ENCODE measurements around the gene SYCE1.

Gene SYCE1

GRCh38 chr10:133515471-133515870 lies 49.9 kb downstream of the SYCE1 start:
- Histone ChIP-seq H4K20me1 (ENCODE audit: insufficient read depth) (no peaks in the 10 kb centered on the region), H2AFZ (ENCODE audit: low read depth) (no peak overlapping the region), H3K79me2 (ENCODE audit: insufficient read depth, low read depth) (no peaks in the 10 kb centered on the region), H3K27me3 (ENCODE audit: insufficient read depth, low read depth) (no peaks in the 10 kb centered on the region; the same call in 1 of the 2 replicates), H3K4me1 (ENCODE audit: low read depth, poor library complexity, severe bottlenecking) (no peaks in the 10 kb centered on the region), H3K9ac (no peak overlapping the region), H3K27ac (no peak overlapping the region), H3K4me3 (IDR thresholded peaks at IDR 0.05; ENCODE audit: insufficient read depth, low read depth, low read length) (no peak overlapping the region), H3K36me3 (ENCODE audit: insufficient read depth) (no peaks in the 10 kb centered on the region), H3K4me2 (no peak overlapping the region)
- no peak for TF ChIP-seq CTCF (conservative IDR thresholded peaks at IDR 0.05; ENCODE audit: low read depth, low read length)

GRCh38 chr10:133511907-133512528 lies 53.4 kb downstream of the SYCE1 start:
- no peaks in the 10 kb centered on the region for H3K36me3 ChIP-seq (ENCODE audit: insufficient read depth)
- H3K4me2 ChIP-seq: no peak overlapping the region
- no peaks in the 10 kb centered on the region; the same call in 1 of the 2 replicates for H3K27me3 ChIP-seq (ENCODE audit: insufficient read depth, low read depth)
- H4K20me1 ChIP-seq (ENCODE audit: insufficient read depth): no peaks in the 10 kb centered on the region
- H3K27ac ChIP-seq: no peak overlapping the region
- no peak overlapping the region for H3K4me3 ChIP-seq (IDR thresholded peaks at IDR 0.05; ENCODE audit: insufficient read depth, low read depth, low read length)
- TF ChIP-seq CTCF (conservative IDR thresholded peaks at IDR 0.05; ENCODE audit: low read depth, low read length): no peak
- H3K9ac ChIP-seq: no peak overlapping the region
- no peak overlapping the region for H2AFZ ChIP-seq (ENCODE audit: low read depth)
- no peaks in the 10 kb centered on the region for H3K4me1 ChIP-seq (ENCODE audit: low read depth, poor library complexity, severe bottlenecking)
- H3K79me2 ChIP-seq (ENCODE audit: insufficient read depth, low read depth): no peaks in the 10 kb centered on the region

GRCh38 chr10:133511408-133511807 lies 54.0 kb downstream of the SYCE1 start:
- Histone ChIP-seq H3K79me2 (ENCODE audit: insufficient read depth, low read depth) (no peaks in the 10 kb centered on the region), H2AFZ (ENCODE audit: low read depth) (no peak overlapping the region), H3K4me3 (IDR thresholded peaks at IDR 0.05; ENCODE audit: insufficient read depth, low read depth, low read length) (no peak overlapping the region), H3K36me3 (ENCODE audit: insufficient read depth) (no peaks in the 10 kb centered on the region), H3K4me1 (ENCODE audit: low read depth, poor library complexity, severe bottlenecking) (no peaks in the 10 kb centered on the region), H3K27ac (no peak overlapping the region), H3K27me3 (ENCODE audit: insufficient read depth, low read depth) (no peaks in the 10 kb centered on the region; the same call in 1 of the 2 replicates), H3K9ac (no peak overlapping the region), H4K20me1 (ENCODE audit: insufficient read depth) (no peaks in the 10 kb centered on the region), H3K4me2 (no peak overlapping the region)
- no peak for TF ChIP-seq CTCF (conservative IDR thresholded peaks at IDR 0.05; ENCODE audit: low read depth, low read length)

- Histone ChIP-seq H3K27me3 (ENCODE audit: insufficient read depth, low read depth) (no peaks in the 10 kb centered on the region; the same call in 1 of the 2 replicates), H3K9ac (no peak overlapping the region), H3K27ac (no peak overlapping the region), H3K4me1 (ENCODE audit: low read depth, poor library complexity, severe bottlenecking) (no peaks in the 10 kb centered on the region), H3K36me3 (ENCODE audit: insufficient read depth) (no peaks in the 10 kb centered on the region), H3K4me3 (IDR thresholded peaks at IDR 0.05; ENCODE audit: insufficient read depth, low read depth, low read length) (no peak overlapping the region), H3K4me2 (no peak overlapping the region), H4K20me1 (ENCODE audit: insufficient read depth) (no peaks in the 10 kb centered on the region), H3K79me2 (ENCODE audit: insufficient read depth, low read depth) (no peaks in the 10 kb centered on the region), H2AFZ (ENCODE audit: low read depth) (no peak overlapping the region)
- TF ChIP-seq CTCF (conservative IDR thresholded peaks at IDR 0.05; ENCODE audit: low read depth, low read length): no peak
These were observed 55.7 kb downstream of the SYCE1 start for GRCh38 chr10:133509700-133510099.

All from KMS-11 (cell line).